HepG2 (cell line): ENCODE results near the gene ACSL3. TPM values are rescaled to one million over a fixed set of nuclear protein-coding genes. Genes with fewer than 3 reads are reported as not detected.

Experiments
- ARNTL ChIP-seq: sonication (generic); formaldehyde crosslinking; IDR thresholded peaks from 2 replicates; pipeline ENCODE4 v1.4.0; 2020; ENCODE audit warnings: mild to moderate bottlenecking, missing genetic modification reagents
- E2F5 ChIP-seq: sonication (generic); formaldehyde crosslinking; conservative IDR thresholded peaks from 2 replicates; pipeline ENCODE4 v1.4.0; 2020; ENCODE audit warnings: missing genetic modification reagents
- EP300 ChIP-seq, 3 experiments: sonication (generic) in 1 of 3; formaldehyde crosslinking in 1 of 3; IDR thresholded peaks; 2 replicates each; pipeline versions ENCODE4 v1.5.1 to v1.6.1; 2011 to 2020; ENCODE audit warnings: low read depth in 2 of 3, low read length in 2 of 3, borderline replicate concordance in 1 of 3, improper control_type of control experiment in 1 of 3, mild to moderate bottlenecking in 1 of 3, missing genetic modification reagents in 1 of 3, moderate library complexity in 1 of 3
- FOXP1 ChIP-seq, 2 experiments: fragments of 450-650 bp in 1 of 2; IDR thresholded peaks; 2 replicates each; pipeline ENCODE4 v1.6.1; 2017 to 2018; ENCODE audit warnings: antibody characterized with exemption in 1 of 2
- MEIS1 ChIP-seq: sonication (generic); formaldehyde crosslinking; IDR thresholded peaks from 2 replicates; pipeline ENCODE4 v1.9.0; 2021; ENCODE audit warnings: mild to moderate bottlenecking, missing genetic modification reagents, moderate library complexity, borderline replicate concordance
- NFE2 ChIP-seq: sonication (generic); formaldehyde crosslinking; IDR thresholded peaks from 2 replicates; pipeline ENCODE4 v1.4.0; 2020; ENCODE audit warnings: missing genetic modification reagents
- PAF1 ChIP-seq: IDR thresholded peaks from 2 replicates; pipeline ENCODE4 v1.6.1; 2016; ENCODE audit warnings: missing genetic modification reagents, missing compliant biosample characterization
- PAXIP1 ChIP-seq: sonication (generic); formaldehyde crosslinking; conservative IDR thresholded peaks from 2 replicates; pipeline ENCODE4 v1.4.0; 2020; ENCODE audit warnings: mild to moderate bottlenecking, missing genetic modification reagents, moderate library complexity
- SOX6 ChIP-seq, 2 experiments: fragments of 450-650 bp in 1 of 2; sonication (generic) in 1 of 2; formaldehyde crosslinking in 1 of 2; IDR thresholded peaks; 2 replicates each; pipeline versions ENCODE4 v1.4.0 to v1.6.1; 2017 to 2020; ENCODE audit warnings: antibody characterized with exemption in 1 of 2, mild to moderate bottlenecking in 1 of 2, missing genetic modification reagents in 1 of 2
- TBX2 ChIP-seq: sonication (generic); formaldehyde crosslinking; IDR thresholded peaks from 2 replicates; pipeline ENCODE4 v1.5.0; 2020; ENCODE audit warnings: missing genetic modification reagents, mild to moderate bottlenecking, borderline replicate concordance
- ZBTB2 ChIP-seq: sonication (generic); formaldehyde crosslinking; IDR thresholded peaks from 2 replicates; pipeline ENCODE4 v1.8.0; 2022; ENCODE audit warnings: low read depth, missing genetic modification reagents
- ZBTB49 ChIP-seq: sonication (generic); formaldehyde crosslinking; IDR thresholded peaks from 2 replicates; pipeline ENCODE4 v1.4.0; 2020; ENCODE audit warnings: missing genetic modification reagents, borderline replicate concordance
- ZNF24 ChIP-seq: fragments of 450-650 bp; IDR thresholded peaks from 2 replicates; pipeline ENCODE4 v1.6.1; 2017; ENCODE audit warnings: antibody characterized with exemption, mild to moderate bottlenecking
- ZNF326 ChIP-seq: sonication (generic); formaldehyde crosslinking; IDR thresholded peaks from 2 replicates; pipeline ENCODE4 v1.4.0; 2020; ENCODE audit warnings: missing genetic modification reagents, borderline replicate concordance
- ZNF331 ChIP-seq: sonication (generic); formaldehyde crosslinking; IDR thresholded peaks from 2 replicates; pipeline ENCODE4 v1.4.0; 2020; ENCODE audit warnings: missing genetic modification reagents
- ZNF720 ChIP-seq: sonication (generic); formaldehyde crosslinking; IDR thresholded peaks from 2 replicates; pipeline ENCODE4 v1.4.0; 2020; ENCODE audit warnings: missing genetic modification reagents
- polyA plus RNA-seq, 8 experiments: library from polyadenylated mRNA; depleted of rRNA in 3 of 8; stranded (reverse) in 7 of 8; unstranded in 1 of 8; fragments of >200 nt; fragmentation: Illumina TruSeq in 4 of 8; extraction: Trizol in 4 of 8; gene quantifications; 2 replicates each; pipeline versions ENCODE4 v1.2.1 to v1.2.3, GENCODE V29; 2011 to 2016; ENCODE audit warnings: low read depth in 4 of 8, missing spikeins in 1 of 8, mixed read lengths in 1 of 8; ENCODE audit not compliant: insufficient read depth in 1 of 8
- total RNA-seq, 5 experiments: library from RNA; depleted of rRNA; stranded (reverse); fragments of >200 nt; fragmentation: Illumina TruSeq; extraction: Trizol; gene quantifications; 2 replicates each; pipeline ENCODE4 v1.2.3, GENCODE V29; 2016; ENCODE audit warnings: low read depth in 1 of 5

ACSL3 gene
- total and polyA plus RNA-seq, 2 of the 13 experiments (the other 11 are each of a cell fraction or from before 2014, with no cell fraction given) = 305 to 365 TPM

- no peak for TF ChIP-seq PAF1 (CRISPR knock-in tag)
- TF ChIP-seq ZBTB49 (CRISPR knock-in tag) = no peak
- TF ChIP-seq PAXIP1 (CRISPR knock-in tag) = 0 out of 2 replicates have a peak, but pooled peaks have one; percentile 9
- TF ChIP-seq FOXP1 (IDR thresholded peaks at IDR 0.05) = no peak
- TF ChIP-seq FOXP1 (CRISPR knock-in tag; IDR thresholded peaks at IDR 0.05) = peak; percentile 89
- peak; percentile 52; the same call in 1 of the 2 replicates for TF ChIP-seq TBX2 (CRISPR knock-in tag)
- TF ChIP-seq ZNF24 = 0 out of 2 replicates have a peak, but pooled peaks have one; percentile 13
- no peak for TF ChIP-seq ARNTL (CRISPR knock-in tag)
- TF ChIP-seq ZNF720 (CRISPR knock-in tag) = no peak
- TF ChIP-seq NFE2 = no peak
- TF ChIP-seq EP300 (IDR thresholded peaks at IDR 0.05; ENCODE audit: low read depth in 2 of 2, low read length in 2 of 2) = peak in 1 of 2 experiments; percentile 79; a peak in 1 of 4 replicates
- TF ChIP-seq EP300 (CRISPR knock-in tag; IDR thresholded peaks at IDR 0.05; ENCODE audit: borderline replicate concordance) = no peak
- no peak for TF ChIP-seq ZBTB2 (CRISPR knock-in tag)
- TF ChIP-seq E2F5 (CRISPR knock-in tag) = no peak
- no peak for TF ChIP-seq MEIS1 (CRISPR knock-in tag)
- TF ChIP-seq ZNF326 (CRISPR knock-in tag) = no peak
- TF ChIP-seq ZNF331 (CRISPR knock-in tag) = 0 out of 2 replicates have a peak, but pooled peaks have one; percentile 30
- TF ChIP-seq SOX6 (IDR thresholded peaks at IDR 0.05) = no peak
- TF ChIP-seq SOX6 (CRISPR knock-in tag; IDR thresholded peaks at IDR 0.05) = peak; percentile 23; the same call in 1 of the 2 replicates
- TF ChIP-seq, all 625 proteins: peak for 42
Observed at GRCh38 chr2:222878301-222878876, 17.6 kb downstream of the ACSL3 start (continued).
